ENCODE results near the gene DNAJC17.

DNA sequence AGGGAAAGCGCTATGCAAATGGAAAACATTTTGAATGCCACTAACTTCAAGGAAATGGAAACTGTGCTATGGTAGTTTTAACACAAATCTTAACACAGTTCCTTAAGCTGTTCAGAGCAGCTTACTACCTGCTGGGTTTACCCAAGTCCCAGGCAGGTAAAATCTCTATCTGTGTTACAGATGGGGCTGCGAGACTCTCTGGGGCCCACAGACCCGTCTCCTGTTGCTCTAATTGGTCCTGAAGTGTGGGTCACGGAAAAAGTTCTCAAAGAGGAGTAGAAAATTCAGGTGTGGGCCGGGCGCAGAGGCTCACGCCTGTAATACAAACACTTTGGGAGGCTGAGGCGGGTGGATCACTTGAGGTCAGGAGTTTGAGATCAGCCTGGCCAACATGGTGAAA lies 17.3 kb downstream of the DNAJC17 start:
- no peak for TF ChIP-seq EZH2phosphoT487 (IDR thresholded peaks at IDR 0.05; ENCODE audit: borderline replicate concordance, low read depth, low read length)
- TF ChIP-seq, protein P1, sequence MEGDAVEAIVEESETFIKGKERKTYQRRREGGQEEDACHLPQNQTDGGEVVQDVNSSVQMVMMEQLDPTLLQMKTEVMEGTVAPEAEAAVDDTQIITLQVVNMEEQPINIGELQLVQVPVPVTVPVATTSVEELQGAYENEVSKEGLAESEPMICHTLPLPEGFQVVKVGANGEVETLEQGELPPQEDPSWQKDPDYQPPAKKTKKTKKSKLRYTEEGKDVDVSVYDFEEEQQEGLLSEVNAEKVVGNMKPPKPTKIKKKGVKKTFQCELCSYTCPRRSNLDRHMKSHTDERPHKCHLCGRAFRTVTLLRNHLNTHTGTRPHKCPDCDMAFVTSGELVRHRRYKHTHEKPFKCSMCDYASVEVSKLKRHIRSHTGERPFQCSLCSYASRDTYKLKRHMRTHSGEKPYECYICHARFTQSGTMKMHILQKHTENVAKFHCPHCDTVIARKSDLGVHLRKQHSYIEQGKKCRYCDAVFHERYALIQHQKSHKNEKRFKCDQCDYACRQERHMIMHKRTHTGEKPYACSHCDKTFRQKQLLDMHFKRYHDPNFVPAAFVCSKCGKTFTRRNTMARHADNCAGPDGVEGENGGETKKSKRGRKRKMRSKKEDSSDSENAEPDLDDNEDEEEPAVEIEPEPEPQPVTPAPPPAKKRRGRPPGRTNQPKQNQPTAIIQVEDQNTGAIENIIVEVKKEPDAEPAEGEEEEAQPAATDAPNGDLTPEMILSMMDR (conservative IDR thresholded peaks at IDR 0.05; ENCODE audit: low read length), result no peak

Data from OCI-LY7 (cell line).